Measurements from ENCODE around the gene PNLIPRP3.

DNA sequence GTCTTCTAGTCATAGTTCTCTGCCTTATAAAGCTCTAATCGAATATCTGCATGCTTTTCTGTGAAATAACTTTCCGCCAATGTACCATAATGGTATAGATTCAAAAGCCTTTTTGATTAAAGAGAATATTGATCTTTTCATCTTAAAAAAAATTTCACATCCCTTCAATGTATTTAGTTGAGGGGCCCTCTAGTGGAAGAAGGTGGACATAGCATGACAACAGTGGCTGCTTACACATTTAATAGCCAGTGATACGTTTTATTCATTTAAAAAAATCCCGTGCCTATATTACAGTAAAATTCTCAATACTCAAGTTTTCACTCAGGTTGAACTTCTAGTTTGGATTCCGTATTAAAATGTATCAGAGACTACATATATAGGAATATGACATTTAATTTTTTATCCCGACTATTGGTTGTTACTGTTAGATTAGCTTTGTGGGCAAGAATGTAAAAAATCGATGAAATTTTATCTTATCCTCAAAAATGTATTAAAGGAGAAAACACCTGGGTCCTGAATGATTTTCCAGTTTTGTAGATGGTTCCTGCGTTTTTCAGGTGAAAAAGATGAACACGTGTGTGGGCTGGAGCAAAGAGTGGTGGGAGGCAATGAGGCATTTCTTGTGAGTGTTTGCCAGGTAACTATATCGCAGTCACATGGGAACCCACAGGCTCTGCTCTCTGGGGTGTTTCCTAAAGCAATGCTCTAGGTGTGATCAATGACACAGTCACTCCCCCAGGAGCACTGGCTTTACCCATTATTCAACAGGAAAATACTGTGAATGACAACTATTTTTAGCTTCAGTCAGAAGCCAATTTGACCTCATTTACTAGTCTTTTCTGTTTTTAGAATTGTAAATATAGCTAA is 94.0 kb downstream of the PNLIPRP3 start:
- TF ChIP-seq, protein P1, sequence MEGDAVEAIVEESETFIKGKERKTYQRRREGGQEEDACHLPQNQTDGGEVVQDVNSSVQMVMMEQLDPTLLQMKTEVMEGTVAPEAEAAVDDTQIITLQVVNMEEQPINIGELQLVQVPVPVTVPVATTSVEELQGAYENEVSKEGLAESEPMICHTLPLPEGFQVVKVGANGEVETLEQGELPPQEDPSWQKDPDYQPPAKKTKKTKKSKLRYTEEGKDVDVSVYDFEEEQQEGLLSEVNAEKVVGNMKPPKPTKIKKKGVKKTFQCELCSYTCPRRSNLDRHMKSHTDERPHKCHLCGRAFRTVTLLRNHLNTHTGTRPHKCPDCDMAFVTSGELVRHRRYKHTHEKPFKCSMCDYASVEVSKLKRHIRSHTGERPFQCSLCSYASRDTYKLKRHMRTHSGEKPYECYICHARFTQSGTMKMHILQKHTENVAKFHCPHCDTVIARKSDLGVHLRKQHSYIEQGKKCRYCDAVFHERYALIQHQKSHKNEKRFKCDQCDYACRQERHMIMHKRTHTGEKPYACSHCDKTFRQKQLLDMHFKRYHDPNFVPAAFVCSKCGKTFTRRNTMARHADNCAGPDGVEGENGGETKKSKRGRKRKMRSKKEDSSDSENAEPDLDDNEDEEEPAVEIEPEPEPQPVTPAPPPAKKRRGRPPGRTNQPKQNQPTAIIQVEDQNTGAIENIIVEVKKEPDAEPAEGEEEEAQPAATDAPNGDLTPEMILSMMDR (IDR thresholded peaks at IDR 0.05) = peak; percentile 43 to 55 (median 50)
- TF ChIP-seq POLR2A (IDR thresholded peaks at IDR 0.05) (no peak), POLR2AphosphoS5 (IDR thresholded peaks at IDR 0.05) (no peak)
